BJ (cell line): ENCODE data around the gene LGR5. TPM values are rescaled to one million over a fixed set of nuclear protein-coding genes. Genes with fewer than 3 reads are reported as not detected.

ENCODE experiments used
- CTCF ChIA-PET: fragments of 350-600 bp; formaldehyde crosslinking; extraction: SDS; loops from one replicate; lab custom pipeline; 2021; ENCODE audit warnings: antibody characterized with exemption, inconsistent platforms; lab: Yijun Ruan, JAX
- POLR2A ChIA-PET: fragments of 300-600 bp; sonication (Branson Sonifier 250); formaldehyde crosslinking; extraction: SDS; loops from one replicate; lab custom pipeline; 2021; ENCODE audit warnings: antibody characterized with exemption; lab: Charles Lee
- DNase-seq: peaks from one replicate; pipeline ENCODE4 v3.0.0-alpha.2; 2011; ENCODE audit warnings: low read depth
- H3K27me3 ChIP-seq: 2 replicates; pipeline ENCODE4 v1.6.0; 2011; ENCODE audit warnings: low read length; ENCODE audit not compliant: control insufficient read depth, insufficient read depth
- H3K36me3 ChIP-seq: 2 replicates; pipeline ENCODE4 v1.5.1; 2011; ENCODE audit warnings: low read length; ENCODE audit not compliant: control insufficient read depth, insufficient read depth
- H3K4me3 ChIP-seq: 2 replicates; pipeline ENCODE4 v1.5.1; 2011; ENCODE audit warnings: low read depth, mild to moderate bottlenecking, control low read depth, low read length
- polyA plus RNA-seq: library from polyadenylated mRNA; depleted of rRNA; stranded (reverse); fragments of >200 nt; gene quantifications from 2 replicates; pipeline ENCODE4 v1.2.3, GENCODE V29; 2011
- TF ChIP-seq, protein P1 (sequence below): IDR thresholded peaks from 2 replicates; pipeline ENCODE4 v1.5.1; 2011; ENCODE audit warnings: low read depth, mild to moderate bottlenecking, control low read depth, inconsistent platforms, low read length, moderate library complexity; ENCODE audit not compliant: insufficient read depth

LGR5 gene
- polyA plus RNA-seq, 1 experiment, result 0.23 TPM

DNA sequence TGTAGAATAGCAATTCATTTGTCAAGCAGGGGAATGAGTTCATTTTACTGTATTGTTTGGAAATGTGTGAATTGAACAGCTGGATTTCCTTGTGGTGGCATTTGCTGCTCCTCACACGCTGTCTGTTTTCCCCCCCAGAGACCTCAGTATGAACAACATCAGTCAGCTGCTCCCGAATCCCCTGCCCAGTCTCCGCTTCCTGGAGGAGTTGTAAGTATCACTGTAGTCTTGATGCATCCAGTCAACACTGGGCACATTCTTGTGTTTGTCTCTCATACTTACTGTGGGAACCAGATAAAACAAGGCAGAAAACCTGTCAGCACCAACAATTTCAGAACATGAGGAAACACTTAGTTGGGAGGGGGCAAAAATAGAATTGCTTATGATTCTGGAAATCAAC is 64.9 kb downstream of the LGR5 start:
- no peak for DNase-seq
- no peaks in the 10 kb centered on the region for H3K36me3 ChIP-seq
- ChIA-PET CTCF (no interaction called here), POLR2A (no interaction called here)
- TF ChIP-seq, protein P1, sequence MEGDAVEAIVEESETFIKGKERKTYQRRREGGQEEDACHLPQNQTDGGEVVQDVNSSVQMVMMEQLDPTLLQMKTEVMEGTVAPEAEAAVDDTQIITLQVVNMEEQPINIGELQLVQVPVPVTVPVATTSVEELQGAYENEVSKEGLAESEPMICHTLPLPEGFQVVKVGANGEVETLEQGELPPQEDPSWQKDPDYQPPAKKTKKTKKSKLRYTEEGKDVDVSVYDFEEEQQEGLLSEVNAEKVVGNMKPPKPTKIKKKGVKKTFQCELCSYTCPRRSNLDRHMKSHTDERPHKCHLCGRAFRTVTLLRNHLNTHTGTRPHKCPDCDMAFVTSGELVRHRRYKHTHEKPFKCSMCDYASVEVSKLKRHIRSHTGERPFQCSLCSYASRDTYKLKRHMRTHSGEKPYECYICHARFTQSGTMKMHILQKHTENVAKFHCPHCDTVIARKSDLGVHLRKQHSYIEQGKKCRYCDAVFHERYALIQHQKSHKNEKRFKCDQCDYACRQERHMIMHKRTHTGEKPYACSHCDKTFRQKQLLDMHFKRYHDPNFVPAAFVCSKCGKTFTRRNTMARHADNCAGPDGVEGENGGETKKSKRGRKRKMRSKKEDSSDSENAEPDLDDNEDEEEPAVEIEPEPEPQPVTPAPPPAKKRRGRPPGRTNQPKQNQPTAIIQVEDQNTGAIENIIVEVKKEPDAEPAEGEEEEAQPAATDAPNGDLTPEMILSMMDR, result no peak
- H3K4me3 ChIP-seq, result no peak overlapping the region
- no peaks in the 10 kb centered on the region for H3K27me3 ChIP-seq

DNA sequence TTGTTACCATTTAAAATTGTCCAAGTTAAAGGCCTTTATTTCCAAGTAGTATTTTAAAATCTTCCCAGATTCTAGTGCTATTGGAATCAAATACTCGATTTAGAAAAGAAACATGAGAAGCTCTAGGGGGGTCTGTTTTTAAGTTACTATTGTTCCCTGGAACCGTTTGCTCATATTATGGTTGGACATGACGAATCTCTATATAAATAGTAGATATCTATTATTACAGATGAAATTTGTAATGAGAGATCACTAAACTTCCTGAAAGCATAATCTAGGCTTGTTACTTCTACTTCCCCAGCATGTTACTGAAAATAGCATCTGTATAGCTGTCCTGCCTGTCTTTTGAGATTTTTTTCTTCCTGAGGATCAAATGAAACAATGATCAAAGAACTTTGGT is 70.1 kb downstream of the LGR5 start:
- H3K4me3 ChIP-seq, result no peak overlapping the region
- no peaks in the 10 kb centered on the region for H3K27me3 ChIP-seq
- no peaks in the 10 kb centered on the region for H3K36me3 ChIP-seq
- CTCF ChIA-PET, result no interaction called here
- POLR2A ChIA-PET, result no interaction called here
- DNase-seq, result no peak
- TF ChIP-seq, protein P1, result no peak

- CTCF ChIA-PET, result no interaction called here
- H3K4me3 ChIP-seq, result no peak overlapping the region
- POLR2A ChIA-PET, result no interaction called here
- no peaks in the 10 kb centered on the region for H3K36me3 ChIP-seq
- no peak for DNase-seq
- peaks cover 3% of the 10 kb centered on the region; the same call in 1 of the 2 replicates for H3K27me3 ChIP-seq
- TF ChIP-seq, protein P1, result no peak
Measured at GRCh38 chr12:71517145-71517846, 77.7 kb downstream of the LGR5 start.

DNA sequence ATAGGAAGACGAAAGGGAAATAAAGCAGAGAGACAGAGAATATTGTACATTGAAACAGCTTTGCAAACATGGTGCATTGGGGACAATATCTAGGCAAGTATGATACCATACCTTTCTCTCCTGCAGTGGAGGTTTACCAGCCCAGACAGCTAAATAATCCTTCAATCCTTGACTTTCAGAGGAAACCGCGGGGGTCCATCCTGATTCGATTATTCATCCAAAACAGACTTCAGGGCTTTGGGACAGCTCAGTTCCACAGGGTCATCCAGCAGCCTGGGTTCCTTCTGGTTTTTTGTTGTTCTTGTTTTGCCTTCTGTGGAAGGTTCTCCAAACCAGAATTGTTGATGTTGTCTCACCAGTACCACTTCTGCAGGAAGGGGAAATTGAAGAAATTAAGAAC is 81.5 kb downstream of the LGR5 start:
- peaks cover 6% of the 10 kb centered on the region for H3K27me3 ChIP-seq
- TF ChIP-seq, protein P1, result no peak

GRCh38 chr12:71524626-71525025 is 85.0 kb downstream of the LGR5 start:
- Histone ChIP-seq H3K36me3 (no peaks in the 10 kb centered on the region), H3K27me3 (peaks cover 6% of the 10 kb centered on the region), H3K4me3 (no peak overlapping the region)
- ChIA-PET POLR2A (no interaction called here), CTCF (no interaction called here)
- no peak for DNase-seq
- TF ChIP-seq, protein P1, result no peak

More for the DNA sequence above, 81.5 kb downstream of the LGR5 start:
- H3K4me3 ChIP-seq, result no peak overlapping the region
- CTCF ChIA-PET, result interaction anchor here (0.7 kb wide), 1 partner anchor 19 kb away, joined by 3 read pairs; no protein-coding TSS in a partner anchor
- no peak for DNase-seq
- H3K36me3 ChIP-seq, result no peaks in the 10 kb centered on the region
- POLR2A ChIA-PET, result no interaction called here
